Right lobe of liver (tissue), 4 donors: ENCODE data around the gene CRIM1.

Experiments used
- POLR2A ChIP-seq: fragments of 450-650 bp; IDR thresholded peaks from one replicate; pipeline ENCODE4 v1.6.1; 2017; ENCODE audit warnings: antibody characterized with exemption, mild to moderate bottlenecking
- TF ChIP-seq, protein P1 (sequence below), 4 donors: fragments of 200-600 bp in 3 of 4; fragments of 450-650 bp in 1 of 4; IDR thresholded peaks; one replicate each; pipeline versions ENCODE4 v1.5.1 to v1.8.0; 2016 to 2022; ENCODE audit warnings: antibody characterized with exemption in 4 of 4, mild to moderate bottlenecking in 2 of 4
- donor health status: DM: no; HTN: no; CAD: no.
- donor health status: DM: no; HTN: no; CAD: no.
- donor health status: DM: no; HTN: yes; CAD: no.

DNA sequence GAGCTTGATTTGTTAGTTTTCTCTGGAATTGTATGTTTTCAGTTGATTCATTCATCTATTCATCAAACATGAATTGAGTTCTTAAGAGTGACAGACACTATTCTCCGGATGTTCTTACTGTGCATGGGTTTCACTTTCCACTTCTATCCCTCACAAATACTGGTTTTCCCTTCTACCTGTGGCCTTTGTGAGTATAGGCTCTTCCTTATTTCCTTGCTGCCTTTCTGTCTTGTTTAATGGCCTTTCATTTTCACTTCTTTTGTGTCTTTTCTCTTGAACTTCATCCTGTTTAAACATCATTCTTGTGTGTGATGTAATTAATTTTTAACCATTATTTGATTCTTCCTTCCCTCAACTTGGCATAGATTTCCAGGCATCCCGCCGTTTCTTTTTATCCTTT lies 90.7 kb downstream of the CRIM1 start:
- TF ChIP-seq, protein P1, sequence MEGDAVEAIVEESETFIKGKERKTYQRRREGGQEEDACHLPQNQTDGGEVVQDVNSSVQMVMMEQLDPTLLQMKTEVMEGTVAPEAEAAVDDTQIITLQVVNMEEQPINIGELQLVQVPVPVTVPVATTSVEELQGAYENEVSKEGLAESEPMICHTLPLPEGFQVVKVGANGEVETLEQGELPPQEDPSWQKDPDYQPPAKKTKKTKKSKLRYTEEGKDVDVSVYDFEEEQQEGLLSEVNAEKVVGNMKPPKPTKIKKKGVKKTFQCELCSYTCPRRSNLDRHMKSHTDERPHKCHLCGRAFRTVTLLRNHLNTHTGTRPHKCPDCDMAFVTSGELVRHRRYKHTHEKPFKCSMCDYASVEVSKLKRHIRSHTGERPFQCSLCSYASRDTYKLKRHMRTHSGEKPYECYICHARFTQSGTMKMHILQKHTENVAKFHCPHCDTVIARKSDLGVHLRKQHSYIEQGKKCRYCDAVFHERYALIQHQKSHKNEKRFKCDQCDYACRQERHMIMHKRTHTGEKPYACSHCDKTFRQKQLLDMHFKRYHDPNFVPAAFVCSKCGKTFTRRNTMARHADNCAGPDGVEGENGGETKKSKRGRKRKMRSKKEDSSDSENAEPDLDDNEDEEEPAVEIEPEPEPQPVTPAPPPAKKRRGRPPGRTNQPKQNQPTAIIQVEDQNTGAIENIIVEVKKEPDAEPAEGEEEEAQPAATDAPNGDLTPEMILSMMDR (IDR thresholded peaks at IDR 0.05), result no peak
- no peak for TF ChIP-seq POLR2A
